ENCODE results near the gene DGKI.

The DGKI gene

DNA sequence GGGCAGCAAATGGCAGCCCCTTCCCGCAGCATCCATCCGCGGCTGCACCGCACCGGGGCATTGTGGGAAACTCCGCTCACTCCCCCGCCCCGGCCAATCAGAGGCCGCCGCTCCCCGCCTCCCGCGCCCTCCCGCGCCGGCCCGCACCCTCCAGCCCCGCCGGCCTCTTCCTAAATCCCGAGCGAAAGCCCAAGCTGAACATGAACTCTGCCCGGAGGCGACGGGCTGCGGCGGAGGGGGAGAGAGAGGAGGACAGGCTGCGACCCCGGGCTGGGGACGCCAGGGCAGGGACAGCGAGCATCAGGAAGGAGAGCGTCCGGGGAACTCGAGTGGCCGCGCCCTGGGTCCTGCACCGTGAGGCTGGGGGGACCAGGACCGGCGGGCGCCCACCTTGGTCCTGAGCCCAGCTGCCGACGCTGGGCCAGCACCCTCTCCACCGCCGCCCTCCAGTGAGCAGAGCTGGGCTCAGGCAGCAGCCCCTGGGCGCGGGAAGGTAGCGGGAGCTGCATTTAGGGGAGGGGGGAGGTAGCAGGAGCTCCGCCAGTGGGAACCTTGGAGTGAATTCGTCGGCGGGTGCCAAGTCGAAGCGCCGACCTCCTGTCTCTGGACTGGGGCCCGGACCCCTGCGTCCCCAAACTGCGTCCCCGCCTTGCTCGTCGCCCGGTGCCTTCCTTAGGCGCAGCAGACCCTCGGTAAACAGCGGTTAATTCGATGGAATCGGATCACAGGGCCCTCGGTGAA, at the start of gene DGKI:
TSS of gene DGKI (minus strand) at position 148 of the 741 bp plus-strand sequence.
- Histone ChIP-seq H4K20me1 (ENCODE audit: insufficient read depth, low read length) (no peaks in the 10 kb centered on the region), H3F3A (ENCODE audit: insufficient read depth, low read length) (no peaks in the 10 kb centered on the region), H2AFZ (ENCODE audit: low read length) (no peak within 1 kb of the TSS), H3K9me2 (ENCODE audit: low read depth, low read length) (no peaks in the 10 kb centered on the region), H3K4me1 (ENCODE audit: insufficient read depth, low read length, severe bottlenecking) (no peaks in the 10 kb centered on the region), H3K79me2 (ENCODE audit: insufficient read depth, low read length) (no peaks in the 10 kb centered on the region), H3K9me3 (ENCODE audit: low read length) (no peaks in the 10 kb centered on the region), H3K4me2 (ENCODE audit: low read length) (no peak within 1 kb of the TSS), H3K27me3 (ENCODE audit: insufficient read depth, low read length) (no peaks in the 10 kb centered on the region), H3K9ac (ENCODE audit: low read length) (no peak within 1 kb of the TSS), H3K4me3 (ENCODE audit: low read depth, low read length, poor library complexity, severe bottlenecking) (no peak within 1 kb of the TSS), H3K36me3 (ENCODE audit: insufficient read depth, low read length) (no peaks in the 10 kb centered on the region), H3K27ac (ENCODE audit: low read depth, low read length, poor library complexity, severe bottlenecking) (no peak within 1 kb of the TSS)
- TF ChIP-seq EZH2 (IDR thresholded peaks at IDR 0.05; ENCODE audit: borderline replicate concordance, low read length), result no peak
- TF ChIP-seq, protein P1, sequence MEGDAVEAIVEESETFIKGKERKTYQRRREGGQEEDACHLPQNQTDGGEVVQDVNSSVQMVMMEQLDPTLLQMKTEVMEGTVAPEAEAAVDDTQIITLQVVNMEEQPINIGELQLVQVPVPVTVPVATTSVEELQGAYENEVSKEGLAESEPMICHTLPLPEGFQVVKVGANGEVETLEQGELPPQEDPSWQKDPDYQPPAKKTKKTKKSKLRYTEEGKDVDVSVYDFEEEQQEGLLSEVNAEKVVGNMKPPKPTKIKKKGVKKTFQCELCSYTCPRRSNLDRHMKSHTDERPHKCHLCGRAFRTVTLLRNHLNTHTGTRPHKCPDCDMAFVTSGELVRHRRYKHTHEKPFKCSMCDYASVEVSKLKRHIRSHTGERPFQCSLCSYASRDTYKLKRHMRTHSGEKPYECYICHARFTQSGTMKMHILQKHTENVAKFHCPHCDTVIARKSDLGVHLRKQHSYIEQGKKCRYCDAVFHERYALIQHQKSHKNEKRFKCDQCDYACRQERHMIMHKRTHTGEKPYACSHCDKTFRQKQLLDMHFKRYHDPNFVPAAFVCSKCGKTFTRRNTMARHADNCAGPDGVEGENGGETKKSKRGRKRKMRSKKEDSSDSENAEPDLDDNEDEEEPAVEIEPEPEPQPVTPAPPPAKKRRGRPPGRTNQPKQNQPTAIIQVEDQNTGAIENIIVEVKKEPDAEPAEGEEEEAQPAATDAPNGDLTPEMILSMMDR (IDR thresholded peaks at IDR 0.05; ENCODE audit: low read length), result no peak

DNA sequence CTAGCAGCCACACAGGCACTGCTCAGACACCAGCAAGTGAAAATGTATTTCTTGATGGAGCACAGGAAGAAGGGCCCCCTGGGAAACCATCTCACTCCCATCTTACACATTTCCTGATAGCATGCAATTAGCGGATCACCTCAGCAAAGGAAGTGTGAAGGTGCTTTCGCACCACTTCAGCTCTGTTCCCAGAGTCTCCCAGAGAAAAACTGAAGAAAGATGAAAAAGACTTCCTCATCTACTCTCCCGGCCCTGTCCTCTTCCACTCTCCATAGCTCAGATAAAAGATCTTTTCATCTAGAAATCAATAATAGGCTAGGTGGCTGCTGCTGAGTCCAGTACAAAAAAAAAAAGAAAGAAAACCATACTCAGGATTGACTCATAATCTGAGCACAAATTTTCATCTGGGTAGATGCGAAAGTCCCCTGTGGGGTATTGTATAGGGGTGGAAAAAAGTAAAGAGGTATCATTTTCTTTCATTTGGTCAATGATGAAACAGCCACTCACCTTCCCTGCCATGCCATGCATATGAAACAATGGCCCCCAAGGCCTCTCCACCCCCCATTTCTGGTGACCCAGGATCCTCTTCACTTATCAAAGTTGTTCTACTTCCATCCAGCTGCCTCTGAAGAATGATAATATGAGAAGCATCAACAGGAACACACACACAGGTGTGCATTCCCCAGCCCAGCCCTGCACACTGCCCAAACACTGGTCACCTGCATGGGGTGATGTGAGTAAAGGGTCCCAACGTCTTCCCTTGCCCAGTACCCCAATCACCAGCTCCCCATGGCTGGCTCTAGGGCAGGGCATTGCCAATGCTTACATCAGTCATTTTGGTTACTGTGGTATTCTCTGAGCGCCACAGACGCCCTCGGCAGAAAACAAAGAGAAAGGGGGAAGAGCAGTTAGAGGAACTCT, 48.8 kb upstream of the DGKI start:
- Histone ChIP-seq H3K4me1 (ENCODE audit: insufficient read depth, low read length, severe bottlenecking) (no peaks in the 10 kb centered on the region), H3K27me3 (ENCODE audit: insufficient read depth, low read length) (no peaks in the 10 kb centered on the region), H3K9me2 (ENCODE audit: low read depth, low read length) (no peaks in the 10 kb centered on the region), H3F3A (ENCODE audit: insufficient read depth, low read length) (no peaks in the 10 kb centered on the region), H4K20me1 (ENCODE audit: insufficient read depth, low read length) (no peaks in the 10 kb centered on the region), H3K9ac (ENCODE audit: low read length) (no peak overlapping the region), H2AFZ (ENCODE audit: low read length) (no peak overlapping the region), H3K36me3 (ENCODE audit: insufficient read depth, low read length) (no peaks in the 10 kb centered on the region), H3K4me3 (ENCODE audit: low read depth, low read length, poor library complexity, severe bottlenecking) (no peak overlapping the region), H3K4me2 (ENCODE audit: low read length) (no peak overlapping the region), H3K27ac (ENCODE audit: low read depth, low read length, poor library complexity, severe bottlenecking) (no peak overlapping the region), H3K79me2 (ENCODE audit: insufficient read depth, low read length) (no peaks in the 10 kb centered on the region), H3K9me3 (ENCODE audit: low read length) (no peaks in the 10 kb centered on the region)
- TF ChIP-seq, protein P1 (IDR thresholded peaks at IDR 0.05; ENCODE audit: low read length), result no peak
- no peak for TF ChIP-seq EZH2 (IDR thresholded peaks at IDR 0.05; ENCODE audit: borderline replicate concordance, low read length)

DNA sequence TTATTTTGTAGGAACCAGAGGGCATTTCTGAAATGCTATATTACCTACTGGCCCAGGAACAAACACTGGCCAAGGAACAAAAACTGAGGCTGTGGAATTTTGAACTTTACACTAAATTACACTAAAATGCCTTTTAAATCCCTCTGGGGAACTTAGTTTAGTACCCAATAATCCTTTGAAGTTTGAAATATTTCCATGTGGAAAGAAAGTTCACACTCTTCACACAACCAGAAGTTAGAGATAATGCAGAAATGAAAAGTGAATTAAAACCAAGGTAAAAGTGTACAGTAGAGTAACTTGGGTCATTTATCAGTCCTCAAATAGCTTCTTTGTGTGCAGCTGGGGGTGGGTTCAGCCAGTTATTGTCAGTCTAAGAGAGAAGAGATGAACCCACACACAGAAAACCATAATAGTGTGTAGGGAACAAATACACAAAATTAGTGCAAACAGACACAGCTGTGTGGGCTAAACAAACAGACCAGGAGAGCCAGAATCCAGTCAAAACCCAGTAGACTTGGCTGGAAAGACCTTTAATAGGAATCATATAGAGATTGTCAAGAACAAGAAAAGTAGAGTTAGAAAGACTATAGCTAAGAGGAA, 46.5 kb upstream of the DGKI start:
- TF ChIP-seq, protein P1 (IDR thresholded peaks at IDR 0.05; ENCODE audit: low read length), result no peak
- TF ChIP-seq EZH2 (IDR thresholded peaks at IDR 0.05; ENCODE audit: borderline replicate concordance, low read length), result no peak
- H3F3A ChIP-seq (ENCODE audit: insufficient read depth, low read length), result no peaks in the 10 kb centered on the region

More for the DNA sequence above, 46.5 kb upstream of the DGKI start:
- Histone ChIP-seq H3K9ac (ENCODE audit: low read length) (no peak overlapping the region), H3K27ac (ENCODE audit: low read depth, low read length, poor library complexity, severe bottlenecking) (no peak overlapping the region), H3K9me2 (ENCODE audit: low read depth, low read length) (no peaks in the 10 kb centered on the region), H3K27me3 (ENCODE audit: insufficient read depth, low read length) (0 out of 2 replicates have a peak, but pooled peaks cover 4% of the 10 kb centered on the region), H3K79me2 (ENCODE audit: insufficient read depth, low read length) (no peaks in the 10 kb centered on the region), H3K4me3 (ENCODE audit: low read depth, low read length, poor library complexity, severe bottlenecking) (no peak overlapping the region), H3K36me3 (ENCODE audit: insufficient read depth, low read length) (no peaks in the 10 kb centered on the region), H3K4me1 (ENCODE audit: insufficient read depth, low read length, severe bottlenecking) (no peaks in the 10 kb centered on the region), H2AFZ (ENCODE audit: low read length) (no peak overlapping the region), H4K20me1 (ENCODE audit: insufficient read depth, low read length) (no peaks in the 10 kb centered on the region), H3K4me2 (ENCODE audit: low read length) (no peak overlapping the region), H3K9me3 (ENCODE audit: low read length) (no peaks in the 10 kb centered on the region)
